ENCODE measurements around the gene PRUNE2.

Gene PRUNE2

DNA sequence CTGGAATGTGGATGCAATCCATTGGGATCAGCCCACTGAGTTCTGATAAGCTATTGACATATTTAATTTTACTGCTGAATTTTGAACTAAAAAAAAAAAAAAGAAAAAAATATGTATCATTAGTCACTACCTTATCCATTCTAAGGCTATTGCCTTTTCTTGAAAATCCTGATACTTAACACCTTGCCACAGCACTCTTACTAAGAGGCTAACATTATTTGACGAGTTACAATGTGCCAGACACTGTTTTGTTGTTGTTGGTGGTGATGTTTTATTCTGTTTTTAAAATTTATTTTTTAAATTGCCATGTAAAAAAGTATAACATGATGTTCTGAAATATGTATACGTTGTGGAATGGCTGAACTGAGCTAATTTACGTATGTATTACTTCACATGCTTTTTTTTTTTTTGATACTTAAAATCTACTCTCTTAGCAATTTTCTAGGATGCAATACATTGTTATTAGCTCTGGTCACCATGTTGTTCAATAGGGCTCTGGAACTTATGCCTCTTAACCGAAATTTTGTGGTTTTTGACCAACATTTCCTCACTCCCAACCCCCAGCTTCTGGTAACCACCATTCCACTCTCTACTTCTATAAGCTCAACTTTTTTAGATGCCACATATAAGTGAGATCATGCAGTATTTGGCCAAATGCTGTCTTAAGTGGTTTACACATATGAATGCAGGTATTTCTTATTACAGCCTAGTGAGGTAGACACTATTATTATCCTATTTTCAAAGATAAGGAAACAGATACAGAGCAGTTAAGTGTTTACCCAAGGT, 276.5 kb downstream of the PRUNE2 start:
- Mint-ChIP-seq H3K36me3 (ENCODE audit: low read depth) (no peaks in the 10 kb centered on the region), H3K4me1 (ENCODE audit: low read depth) (peaks cover 9% of the 10 kb centered on the region), H3K27me3 (no peaks in the 10 kb centered on the region), H3K4me3 (no peak overlapping the region), H3K27ac (no peak overlapping the region), H3K9me3 (no peaks in the 10 kb centered on the region)

DNA sequence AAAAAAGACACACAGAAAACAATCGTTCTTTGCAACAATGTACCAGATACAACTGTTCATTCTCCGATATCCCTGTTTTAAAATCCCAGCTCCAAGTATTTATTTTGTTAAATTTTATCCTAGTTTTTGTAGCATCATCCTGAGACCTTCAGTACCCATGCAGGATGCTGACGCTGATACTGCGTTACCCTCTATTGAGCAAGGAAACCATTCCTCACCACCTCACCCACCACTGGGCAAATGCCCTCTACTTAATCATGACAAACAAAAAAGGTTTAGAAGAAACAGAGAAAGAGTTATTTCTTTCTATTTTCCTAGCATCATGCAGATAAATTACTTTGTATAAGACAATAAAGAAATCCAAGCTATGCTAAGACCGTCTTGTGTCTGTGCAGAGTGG, 277.8 kb downstream of the PRUNE2 start:
- H3K4me3 Mint-ChIP-seq: no peak overlapping the region
- H3K9me3 Mint-ChIP-seq: no peaks in the 10 kb centered on the region
- H3K36me3 Mint-ChIP-seq (ENCODE audit: low read depth): no peaks in the 10 kb centered on the region
- H3K4me1 Mint-ChIP-seq (ENCODE audit: low read depth): peaks cover 9% of the 10 kb centered on the region
- no peaks in the 10 kb centered on the region for H3K27me3 Mint-ChIP-seq
- no peak overlapping the region for H3K27ac Mint-ChIP-seq

DNA sequence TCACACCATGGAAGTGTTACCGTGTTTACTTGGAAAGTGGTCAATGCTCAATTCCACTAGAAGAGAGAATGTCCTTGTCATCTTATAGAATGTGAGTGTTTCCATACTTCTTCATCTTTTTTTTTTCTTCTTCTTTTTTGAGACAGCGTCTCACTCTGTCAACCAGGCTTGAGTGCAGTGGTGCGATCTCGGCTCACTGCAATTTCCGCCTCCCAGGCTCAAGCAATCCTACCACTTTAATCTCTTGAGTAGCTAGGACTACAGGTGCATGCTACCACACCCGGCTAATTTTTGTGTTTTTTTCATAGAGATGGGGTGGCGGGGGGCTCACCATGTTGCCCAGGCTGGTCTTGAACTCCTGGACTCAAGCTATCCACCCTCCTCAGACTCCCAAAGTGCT, 278.9 kb downstream of the PRUNE2 start:
- no peaks in the 10 kb centered on the region for H3K9me3 Mint-ChIP-seq
- no peaks in the 10 kb centered on the region for H3K36me3 Mint-ChIP-seq (ENCODE audit: low read depth)
- no peak overlapping the region for H3K27ac Mint-ChIP-seq
- H3K27me3 Mint-ChIP-seq: peaks cover 6% of the 10 kb centered on the region
- no peak overlapping the region for H3K4me3 Mint-ChIP-seq
- peaks cover 9% of the 10 kb centered on the region for H3K4me1 Mint-ChIP-seq (ENCODE audit: low read depth)

DNA sequence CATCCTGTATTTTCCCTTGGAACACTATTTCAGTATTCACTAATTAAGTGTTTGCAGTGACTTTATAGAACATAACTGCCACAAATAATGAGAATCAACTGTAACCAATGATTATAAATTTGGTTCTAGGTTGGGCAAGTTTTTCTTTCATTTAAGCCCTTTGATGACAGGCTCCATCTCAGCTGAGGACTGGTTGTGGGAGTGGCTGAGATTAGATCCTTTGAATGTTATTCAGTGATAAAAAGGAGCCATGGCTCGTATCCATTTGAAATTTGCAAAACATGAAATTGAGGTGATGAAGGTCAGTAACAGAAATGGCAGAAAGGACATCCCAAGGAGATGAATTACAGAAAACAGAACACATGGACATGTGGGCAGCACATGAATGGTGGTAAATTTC, 279.8 kb downstream of the PRUNE2 start:
- no peaks in the 10 kb centered on the region for H3K36me3 Mint-ChIP-seq (ENCODE audit: low read depth)
- H3K27me3 Mint-ChIP-seq: peaks cover 9% of the 10 kb centered on the region
- H3K9me3 Mint-ChIP-seq: no peaks in the 10 kb centered on the region
- H3K4me1 Mint-ChIP-seq (ENCODE audit: low read depth): peaks cover 11% of the 10 kb centered on the region
- H3K4me3 Mint-ChIP-seq: no peak overlapping the region
- no peak overlapping the region for H3K27ac Mint-ChIP-seq

GRCh38 chr9:76624391-76625048, 281.4 kb downstream of the PRUNE2 start:
- H3K27me3 Mint-ChIP-seq: peaks cover 14% of the 10 kb centered on the region
- no peak overlapping the region for H3K27ac Mint-ChIP-seq
- H3K4me1 Mint-ChIP-seq (ENCODE audit: low read depth): peaks cover 7% of the 10 kb centered on the region

DNA sequence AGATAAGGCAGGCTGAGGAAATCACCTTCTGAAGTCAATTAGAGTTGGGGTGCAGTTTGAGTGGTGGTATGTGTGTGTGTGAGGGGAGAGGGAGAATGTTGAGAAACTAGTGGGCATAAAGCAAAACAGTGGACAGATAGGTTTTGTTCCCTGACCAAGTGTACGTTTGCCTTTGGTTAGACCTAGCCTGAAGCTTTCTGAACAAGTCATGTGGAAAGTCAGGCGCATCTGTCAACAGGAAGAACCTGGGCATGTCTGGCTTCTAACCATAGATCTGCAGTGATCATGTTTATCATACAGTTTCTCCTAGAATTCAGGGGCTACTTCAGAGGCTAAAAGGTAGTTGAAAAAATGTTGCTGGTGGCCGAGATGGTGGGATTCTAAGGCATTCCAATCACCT, 284.9 kb downstream of the PRUNE2 start:
- Mint-ChIP-seq H3K9me3 (no peaks in the 10 kb centered on the region), H3K36me3 (ENCODE audit: low read depth) (no peaks in the 10 kb centered on the region), H3K4me1 (ENCODE audit: low read depth) (peaks cover 6% of the 10 kb centered on the region), H3K27me3 (peaks cover 30% of the 10 kb centered on the region), H3K27ac (no peak overlapping the region), H3K4me3 (no peak overlapping the region)

More at GRCh38 chr9:76624391-76625048, 281.4 kb downstream of the PRUNE2 start:
- no peaks in the 10 kb centered on the region for H3K36me3 Mint-ChIP-seq (ENCODE audit: low read depth)
- H3K4me3 Mint-ChIP-seq: no peak overlapping the region
- no peaks in the 10 kb centered on the region for H3K9me3 Mint-ChIP-seq

DNA sequence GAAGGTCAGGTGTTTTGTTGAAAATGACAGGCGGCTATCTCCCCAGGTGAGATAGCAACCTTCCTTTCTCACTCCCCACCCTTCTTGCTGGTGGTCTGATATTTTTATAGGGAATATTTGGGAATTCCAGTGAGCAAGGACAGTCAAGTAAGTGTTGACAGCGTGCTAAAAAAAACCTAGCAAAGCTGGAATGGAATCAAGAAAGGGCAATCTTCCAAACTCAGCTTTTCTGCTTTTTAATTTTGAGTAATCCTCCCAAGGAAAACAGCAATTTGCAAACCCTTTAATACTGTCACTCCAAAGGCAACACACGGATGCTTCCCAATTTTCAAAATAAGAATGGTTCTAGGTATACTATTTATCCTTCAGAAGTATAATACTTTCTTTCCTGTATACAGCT, 285.3 kb downstream of the PRUNE2 start:
- Mint-ChIP-seq H3K27ac (no peak overlapping the region), H3K9me3 (no peaks in the 10 kb centered on the region)

DNA sequence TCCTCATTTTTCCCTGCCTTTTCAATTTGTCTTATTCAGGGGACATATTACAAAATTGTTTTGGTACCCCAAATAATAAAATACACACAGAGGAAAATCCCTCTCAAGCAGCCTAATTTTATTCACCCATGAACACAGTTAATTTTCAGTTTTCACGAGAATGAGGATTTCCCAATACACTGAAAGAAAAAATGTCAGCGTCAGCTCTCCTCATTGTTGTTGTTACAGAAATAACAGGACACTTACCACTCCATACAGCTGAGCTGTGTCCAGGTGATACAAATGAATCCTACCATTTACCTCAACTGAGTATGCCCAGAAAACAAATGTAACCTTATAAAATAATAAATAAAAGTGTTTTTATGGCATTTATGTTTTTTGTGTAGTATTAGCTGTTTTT, 286.3 kb downstream of the PRUNE2 start:
- no peaks in the 10 kb centered on the region for H3K9me3 Mint-ChIP-seq
- no peaks in the 10 kb centered on the region for H3K36me3 Mint-ChIP-seq (ENCODE audit: low read depth)
- H3K27ac Mint-ChIP-seq: no peak overlapping the region
- peaks cover 42% of the 10 kb centered on the region for H3K27me3 Mint-ChIP-seq
- H3K4me3 Mint-ChIP-seq: no peak overlapping the region
- peaks cover 14% of the 10 kb centered on the region for H3K4me1 Mint-ChIP-seq (ENCODE audit: low read depth)

More for the DNA sequence above, 285.3 kb downstream of the PRUNE2 start:
- no peak overlapping the region for H3K4me3 Mint-ChIP-seq
- H3K27me3 Mint-ChIP-seq: peaks cover 33% of the 10 kb centered on the region
- peaks cover 6% of the 10 kb centered on the region for H3K4me1 Mint-ChIP-seq (ENCODE audit: low read depth)
- no peaks in the 10 kb centered on the region for H3K36me3 Mint-ChIP-seq (ENCODE audit: low read depth)

- Mint-ChIP-seq H3K27me3 (peaks cover 46% of the 10 kb centered on the region), H3K4me1 (ENCODE audit: low read depth) (peaks cover 19% of the 10 kb centered on the region), H3K36me3 (ENCODE audit: low read depth) (no peaks in the 10 kb centered on the region), H3K27ac (no peak overlapping the region), H3K9me3 (no peaks in the 10 kb centered on the region), H3K4me3 (no peak overlapping the region)
These were observed 286.7 kb downstream of the PRUNE2 start for GRCh38 chr9:76619197-76619596.

DNA sequence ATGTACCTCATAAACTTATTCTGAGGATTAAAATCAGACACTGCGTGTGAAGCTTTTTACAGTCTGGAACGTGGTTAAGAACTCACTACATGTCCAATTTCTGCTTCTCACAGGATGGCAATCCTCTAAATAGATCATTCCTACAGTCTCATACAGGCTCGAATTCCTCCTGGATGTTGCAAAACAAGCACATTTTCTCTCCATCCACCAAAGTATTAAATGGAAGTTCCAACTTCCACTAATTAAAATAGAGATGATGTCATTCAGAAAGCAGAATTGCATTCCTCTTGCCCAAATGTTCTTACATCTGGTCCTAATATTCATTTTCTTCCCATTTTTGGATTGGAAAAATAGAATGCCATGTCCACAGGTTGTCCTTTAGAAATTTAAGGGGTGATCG, 287.2 kb downstream of the PRUNE2 start:
- peaks cover 46% of the 10 kb centered on the region for H3K27me3 Mint-ChIP-seq
- H3K36me3 Mint-ChIP-seq (ENCODE audit: low read depth): no peaks in the 10 kb centered on the region
- H3K4me3 Mint-ChIP-seq: no peak overlapping the region
- H3K27ac Mint-ChIP-seq: no peak overlapping the region
- no peaks in the 10 kb centered on the region for H3K9me3 Mint-ChIP-seq
- peaks cover 23% of the 10 kb centered on the region for H3K4me1 Mint-ChIP-seq (ENCODE audit: low read depth)

DNA sequence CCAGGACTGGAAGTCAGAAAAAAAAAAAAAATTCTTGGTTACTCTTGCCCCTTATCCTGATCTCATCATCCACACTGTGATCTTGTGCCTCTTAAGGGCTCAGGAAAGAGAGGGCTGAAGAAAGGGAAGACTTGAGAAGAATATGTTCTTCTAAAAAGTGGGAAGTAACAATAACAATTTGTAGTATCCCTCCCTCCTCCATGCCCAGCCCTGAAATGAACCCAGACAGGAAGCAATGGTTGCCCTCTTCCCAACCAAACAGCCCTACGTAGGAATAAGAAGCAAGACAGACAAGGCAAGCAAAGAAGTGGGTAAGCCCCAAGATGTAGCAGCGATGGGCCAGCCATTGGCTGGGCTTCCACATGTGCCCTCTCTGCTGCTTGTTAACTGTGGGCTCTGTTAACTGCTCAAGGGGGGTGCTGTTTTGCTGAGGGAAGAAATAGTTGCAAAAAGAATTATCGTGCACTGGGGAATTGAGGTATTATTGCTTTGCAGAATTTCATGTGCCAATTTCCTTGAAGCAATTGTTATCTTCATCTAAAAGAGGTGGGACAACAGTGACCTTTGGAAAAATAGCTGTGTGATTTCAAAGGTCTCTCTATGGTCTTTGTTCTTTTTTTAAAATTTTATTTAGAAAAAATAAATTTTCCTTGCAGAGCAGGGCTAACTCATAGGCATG, 288.3 kb downstream of the PRUNE2 start:
- no peak overlapping the region for H3K4me3 Mint-ChIP-seq
- H3K36me3 Mint-ChIP-seq (ENCODE audit: low read depth): no peaks in the 10 kb centered on the region
- no peaks in the 10 kb centered on the region for H3K9me3 Mint-ChIP-seq
- H3K27me3 Mint-ChIP-seq: peaks cover 46% of the 10 kb centered on the region
- H3K4me1 Mint-ChIP-seq (ENCODE audit: low read depth): peaks cover 32% of the 10 kb centered on the region
- H3K27ac Mint-ChIP-seq: no peak overlapping the region

DNA sequence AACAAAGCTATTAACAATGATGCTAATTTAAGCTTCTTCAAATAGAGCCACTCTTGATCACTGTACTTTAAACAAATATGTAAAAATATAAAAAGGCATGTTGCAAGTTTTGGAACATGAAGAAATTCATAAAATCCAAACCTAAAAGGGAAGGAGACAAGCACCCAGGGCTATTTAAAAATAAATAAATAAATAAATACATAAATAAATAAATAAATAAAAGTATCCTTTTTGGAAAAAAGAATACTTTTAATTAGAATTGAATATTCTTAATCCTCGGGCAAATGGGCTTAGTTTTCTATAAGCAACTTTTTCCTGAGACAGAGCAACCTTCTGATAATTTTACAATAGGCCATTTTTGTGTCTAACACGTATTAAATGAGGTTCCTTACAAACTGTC, 289.1 kb downstream of the PRUNE2 start:
- H3K4me1 Mint-ChIP-seq (ENCODE audit: low read depth): peaks cover 32% of the 10 kb centered on the region
- peaks cover 39% of the 10 kb centered on the region for H3K27me3 Mint-ChIP-seq
- H3K27ac Mint-ChIP-seq: no peak overlapping the region
- H3K36me3 Mint-ChIP-seq (ENCODE audit: low read depth): no peaks in the 10 kb centered on the region
- no peaks in the 10 kb centered on the region for H3K9me3 Mint-ChIP-seq
- H3K4me3 Mint-ChIP-seq: no peak overlapping the region

DNA sequence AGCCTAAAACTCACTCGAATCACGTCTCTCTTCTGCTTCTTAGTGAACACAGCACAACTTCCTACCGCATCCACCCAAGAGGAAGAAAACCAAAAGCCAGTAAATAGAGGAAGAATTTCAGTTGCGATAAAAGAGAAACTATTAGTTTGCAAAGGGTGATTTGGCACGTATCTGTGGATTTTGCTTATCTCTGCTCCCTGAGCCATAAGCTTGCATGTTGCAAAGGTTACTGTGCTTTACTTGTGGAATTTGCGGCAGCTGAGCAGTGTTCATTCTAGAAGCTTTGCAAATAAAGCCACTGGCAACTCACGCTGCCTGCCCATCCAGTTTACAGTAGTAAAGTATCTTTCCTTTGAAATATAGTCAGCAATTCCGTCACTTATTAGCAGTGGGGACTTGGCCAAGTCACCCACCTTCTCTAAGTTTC, 290.7 kb downstream of the PRUNE2 start:
- H3K4me1 Mint-ChIP-seq (ENCODE audit: low read depth): peaks cover 26% of the 10 kb centered on the region
- H3K36me3 Mint-ChIP-seq (ENCODE audit: low read depth): no peaks in the 10 kb centered on the region
- H3K27ac Mint-ChIP-seq: no peak overlapping the region
- peak overlapping the region; percentile 17 for H3K4me3 Mint-ChIP-seq
- peaks cover 41% of the 10 kb centered on the region for H3K27me3 Mint-ChIP-seq
- H3K9me3 Mint-ChIP-seq: no peaks in the 10 kb centered on the region

DNA sequence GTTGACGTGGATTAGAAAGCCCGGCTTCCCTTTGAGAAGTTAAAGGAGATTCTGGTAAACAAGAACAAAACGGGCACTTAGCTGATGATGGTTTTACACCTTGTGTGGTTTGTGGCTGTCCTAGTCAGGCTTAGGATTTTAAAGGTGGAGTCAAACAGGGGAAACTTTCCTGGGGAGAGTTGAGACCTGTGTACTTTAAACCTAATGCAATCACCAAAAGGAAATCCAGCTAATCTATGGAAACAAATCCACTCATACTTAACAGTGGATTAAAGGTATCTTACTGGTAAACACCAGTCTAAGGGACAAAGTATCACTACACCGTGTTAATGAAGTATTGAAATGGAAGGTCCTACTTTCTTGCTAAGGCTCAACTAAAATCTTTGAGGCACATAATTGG, 291.9 kb downstream of the PRUNE2 start:
- Mint-ChIP-seq H3K36me3 (ENCODE audit: low read depth) (no peaks in the 10 kb centered on the region), H3K27ac (no peak overlapping the region), H3K4me1 (ENCODE audit: low read depth) (peaks cover 26% of the 10 kb centered on the region), H3K27me3 (peaks cover 43% of the 10 kb centered on the region), H3K9me3 (no peaks in the 10 kb centered on the region), H3K4me3 (no peak overlapping the region)

GRCh38 chr9:76613150-76613781, 292.6 kb downstream of the PRUNE2 start:
- H3K4me3 Mint-ChIP-seq: no peak overlapping the region
- H3K27me3 Mint-ChIP-seq: peaks cover 37% of the 10 kb centered on the region
- no peak overlapping the region for H3K27ac Mint-ChIP-seq
- H3K4me1 Mint-ChIP-seq (ENCODE audit: low read depth): peaks cover 26% of the 10 kb centered on the region
- no peaks in the 10 kb centered on the region for H3K36me3 Mint-ChIP-seq (ENCODE audit: low read depth)
- no peaks in the 10 kb centered on the region for H3K9me3 Mint-ChIP-seq

All from stimulated activated naive CD8-positive, alpha-beta T cell treated with anti-CD3 and anti-CD28 coated beads, Interleukin-15, Interleukin-2, amounts not matched to agents 100 ng/mL and 50 ng/mL, for 24 hours (primary cell).